Gastroesophageal sphincter (tissue), 4 donors: Measurements from ENCODE around the gene PPBP. TPM values are rescaled to one million over a fixed set of nuclear protein-coding genes. Genes with fewer than 3 reads are reported as not detected.

Source experiments
- ATAC-seq: fragments of 150-250 bp; one replicate; pipeline ENCODE4 v1.9.1; 2016; ENCODE audit warnings: mild to moderate bottlenecking, moderate library complexity
- H3K27ac ChIP-seq, 4 donors: fragments of 200-600 bp; sonication (generic) in 3 of 4; 1 replicate in 3 of 4; 2 replicates in 1 of 4; pipeline ENCODE4 v1.5.1; 2016 to 2019
- H3K27me3 ChIP-seq: fragments of 200-600 bp; sonication (generic); one replicate; pipeline ENCODE4 v1.5.1; 2019
- H3K36me3 ChIP-seq, 2 donors: fragments of 200-600 bp; sonication (generic); one replicate each; pipeline ENCODE4 v1.5.1; 2019; ENCODE audit warnings: control low read depth in 1 of 2
- H3K4me1 ChIP-seq, 3 donors: fragments of 200-600 bp; sonication (generic); 1 replicate in 2 of 3; 2 replicates in 1 of 3; pipeline ENCODE4 v1.5.1; 2016 to 2019; ENCODE audit warnings: control low read depth in 2 of 3
- H3K4me3 ChIP-seq, 2 donors: fragments of 200-600 bp; sonication (generic); one replicate each; pipeline ENCODE4 v1.5.1; 2019; ENCODE audit warnings: mild to moderate bottlenecking in 1 of 2, moderate library complexity in 1 of 2
- H3K9me3 ChIP-seq, 3 donors: fragments of 200-600 bp; sonication (generic); one replicate each; pipeline ENCODE4 v1.5.1; 2017 to 2019; ENCODE audit warnings: control low read depth in 2 of 3
- CTCF ChIP-seq, 4 experiments: fragments of 200-600 bp in 2 of 4; fragments of 450-650 bp in 2 of 4; sonication (generic) in 1 of 4; IDR thresholded peaks; one replicate each; pipeline ENCODE4 v1.5.1; 2017 to 2019; ENCODE audit warnings: antibody characterized with exemption in 4 of 4, mild to moderate bottlenecking in 2 of 4, moderate library complexity in 2 of 4
- EP300 ChIP-seq: sonication (generic); formaldehyde crosslinking; IDR thresholded peaks from one replicate; pipeline ENCODE4 v1.6.1; 2017; ENCODE audit warnings: antibody characterized with exemption, mild to moderate bottlenecking
- POLR2A ChIP-seq, 2 donors: fragments of 450-650 bp; IDR thresholded peaks; one replicate each; pipeline ENCODE4 v1.6.1; 2017; ENCODE audit warnings: antibody characterized with exemption in 2 of 2, mild to moderate bottlenecking in 2 of 2, moderate library complexity in 1 of 2
- POLR2AphosphoS5 ChIP-seq: sonication (generic); formaldehyde crosslinking; IDR thresholded peaks from one replicate; pipeline ENCODE4 v1.6.1; 2017; ENCODE audit warnings: antibody characterized with exemption
- WGBS, 2 donors: methylation state at CpG; one replicate each; pipeline ENCODE4 v1.1.5; 2018; ENCODE audit warnings: low coverage in 1 of 2; 5-methylcytosine and 5-hydroxymethylcytosine counted together
- total RNA-seq, 4 donors: library from RNA; depleted of rRNA; stranded (reverse); fragments of >200 nt; gene quantifications; one replicate each; pipeline ENCODE4 v1.1.0, GENCODE V29; 2016

The PPBP gene
- total RNA-seq, 4 donors from 2014 or later: not detected

- Histone ChIP-seq H3K27me3 (peaks cover 10% of the 10 kb centered on the region), H3K9me3 (no peaks in the 10 kb centered on the region), H3K36me3 (no peaks in the 10 kb centered on the region), H3K27ac (no peak within 1 kb of the TSS), H3K4me1 (peaks cover 0 to 6% (median 0%) of the 10 kb centered on the region in 3 donors), H3K4me3 (peak within 1 kb of the TSS in 1 of 2 donors; percentile 31)
- TF ChIP-seq POLR2AphosphoS5: no peak
- TF ChIP-seq EP300: no peak
- TF ChIP-seq POLR2A (IDR thresholded peaks at IDR 0.05): no peak
- no peak for TF ChIP-seq CTCF (IDR thresholded peaks at IDR 0.05)
- WGBS, 2 donors: 23 to 44% methylated on average over 3 to 20 of the region's 46 CpGs
- no peak for ATAC-seq
Measured at GRCh38 chr4:73998040-73999011, 10.3 kb upstream of the PPBP start, which contains the start of gene CXCL5. CXCL5 (minus strand) TSS chr4:73998677; CDS start chr4:73998581, 96 bp downstream.

- ATAC-seq: no peak
- Histone ChIP-seq H3K36me3 (no peaks in the 10 kb centered on the region), H3K27ac (no peak overlapping the region), H3K4me3 (no peak overlapping the region), H3K27me3 (no peaks in the 10 kb centered on the region), H3K4me1 (no peaks in the 10 kb centered on the region), H3K9me3 (no peaks in the 10 kb centered on the region)
- TF ChIP-seq CTCF (IDR thresholded peaks at IDR 0.05) (no peak), POLR2AphosphoS5 (no peak), EP300 (no peak), POLR2A (IDR thresholded peaks at IDR 0.05) (no peak)
- WGBS, 2 donors: 0 to 50% methylated on average over 1 of the region's 1 CpG
Measured at GRCh38 chr4:73992050-73992449, 4.1 kb upstream of the PPBP start.

GRCh38 chr4:73991742-73992000, 3.7 kb upstream of the PPBP start:
- no peak for ATAC-seq
- TF ChIP-seq POLR2AphosphoS5 (no peak), EP300 (no peak), POLR2A (IDR thresholded peaks at IDR 0.05) (no peak)
- WGBS, 2 donors: 67 to 76% methylated on average over 1 of the region's 1 CpG

GRCh38 chr4:73990988-73991741, 3.2 kb upstream of the PPBP start:
- TF ChIP-seq POLR2A (IDR thresholded peaks at IDR 0.05) (no peak), CTCF (IDR thresholded peaks at IDR 0.05) (no peak), EP300 (no peak), POLR2AphosphoS5 (no peak)
- H3K9me3 ChIP-seq: no peaks in the 10 kb centered on the region
- H3K4me3 ChIP-seq: no peak overlapping the region
- H3K27me3 ChIP-seq: no peaks in the 10 kb centered on the region
- H3K36me3 ChIP-seq: no peaks in the 10 kb centered on the region
- H3K27ac ChIP-seq: no peak overlapping the region
- no peak for ATAC-seq
- 85 to 88% methylated on average over 5 to 9 of the region's 9 CpGs for WGBS, 2 donors
- H3K4me1 ChIP-seq: no peaks in the 10 kb centered on the region

More at GRCh38 chr4:73991742-73992000, 3.7 kb upstream of the PPBP start:
- H3K27me3 ChIP-seq: no peaks in the 10 kb centered on the region
- no peak overlapping the region for H3K27ac ChIP-seq
- H3K9me3 ChIP-seq: no peaks in the 10 kb centered on the region
- H3K36me3 ChIP-seq: no peaks in the 10 kb centered on the region
- H3K4me1 ChIP-seq: no peaks in the 10 kb centered on the region
- H3K4me3 ChIP-seq: no peak overlapping the region

GRCh38 chr4:73989928-73990327, 1.9 kb upstream of the PPBP start:
- Histone ChIP-seq H3K4me3 (no peak overlapping the region), H3K27ac (no peak overlapping the region), H3K36me3 (no peaks in the 10 kb centered on the region), H3K4me1 (no peaks in the 10 kb centered on the region), H3K9me3 (no peaks in the 10 kb centered on the region), H3K27me3 (no peaks in the 10 kb centered on the region)
- ATAC-seq: no peak
- TF ChIP-seq EP300: no peak
- no peak for TF ChIP-seq POLR2AphosphoS5
- WGBS, 2 donors: 55 to 74% methylated on average over 5 of the region's 5 CpGs
